ENCODE measurements around the gene TASOR2.

Gene TASOR2

DNA sequence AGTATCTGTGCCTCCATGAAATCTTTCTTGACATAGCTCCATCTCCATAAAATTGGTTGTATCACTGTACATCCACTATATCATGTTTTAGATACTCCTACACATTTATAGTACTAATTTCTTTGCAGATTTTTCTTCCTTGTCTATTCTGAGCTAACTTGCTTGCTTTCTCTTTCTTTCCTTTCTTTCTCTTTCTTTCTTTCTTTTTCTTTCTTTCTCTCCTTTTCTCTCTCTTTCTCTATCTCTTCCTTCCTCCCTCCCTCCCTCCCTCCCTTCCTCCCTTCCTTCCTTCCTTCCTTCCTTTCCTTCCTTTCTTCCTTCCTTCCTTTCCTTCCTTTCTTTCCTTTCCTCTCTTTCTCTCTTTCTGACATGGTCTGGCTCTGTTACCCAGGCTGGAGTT lies 23.7 kb downstream of the TASOR2 start:
- no peak overlapping the region for H3K4me3 ChIP-seq (ENCODE audit: low read depth, low read length)
- no peak for TF ChIP-seq CTCF (IDR thresholded peaks at IDR 0.05; ENCODE audit: low read depth, low read length)

DNA sequence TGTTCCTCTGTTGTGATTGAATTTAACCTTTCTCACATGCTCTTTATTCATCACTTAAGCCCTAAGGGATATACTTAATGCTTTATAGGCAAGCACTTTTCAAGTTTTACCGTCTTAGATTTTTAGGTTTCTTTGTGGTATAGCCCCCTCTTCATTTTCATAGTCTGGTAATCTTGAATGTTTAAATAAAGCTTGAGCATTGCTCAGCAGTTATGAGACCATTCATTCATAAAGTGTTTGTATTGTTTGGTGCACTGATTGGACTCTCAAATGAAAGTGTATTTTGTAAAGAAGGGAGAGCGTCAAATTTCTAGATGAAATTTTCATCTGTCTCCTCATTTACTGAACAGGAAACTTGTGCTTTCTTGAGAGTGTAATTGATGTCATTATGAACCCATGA lies 25.2 kb downstream of the TASOR2 start:
- no peak overlapping the region for H3K4me3 ChIP-seq (ENCODE audit: low read depth, low read length)
- no peak for TF ChIP-seq CTCF (IDR thresholded peaks at IDR 0.05; ENCODE audit: low read depth, low read length)

DNA sequence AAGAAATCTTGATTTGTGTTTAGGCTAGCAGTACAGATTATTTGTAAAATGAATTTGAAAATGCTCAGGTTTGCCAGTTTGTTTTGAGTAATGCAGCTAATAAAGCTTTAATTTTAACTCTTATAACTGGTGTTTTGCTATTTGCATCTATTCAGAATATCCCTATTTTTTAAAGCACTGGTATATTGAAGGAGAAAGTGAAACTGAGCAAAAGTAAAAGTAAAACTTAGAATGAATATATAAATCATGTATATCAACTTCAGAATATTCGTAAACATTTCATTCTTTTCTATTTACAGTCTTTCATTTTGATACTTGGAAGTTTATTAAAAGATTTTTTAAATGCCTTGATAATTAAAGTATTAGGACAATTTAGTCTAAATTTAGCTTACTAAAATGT lies 26.2 kb downstream of the TASOR2 start:
- no peak for TF ChIP-seq CTCF (IDR thresholded peaks at IDR 0.05; ENCODE audit: low read depth, low read length)
- no peak overlapping the region for H3K4me3 ChIP-seq (ENCODE audit: low read depth, low read length)

- no peak for TF ChIP-seq CTCF (IDR thresholded peaks at IDR 0.05; ENCODE audit: low read depth, low read length)
- no peak overlapping the region for H3K4me3 ChIP-seq (ENCODE audit: low read depth, low read length)
Observed at GRCh38 chr10:5711642-5712041, 27.0 kb downstream of the TASOR2 start.

GRCh38 chr10:5719546-5719945 lies 34.9 kb downstream of the TASOR2 start:
- H3K4me3 ChIP-seq (ENCODE audit: low read depth, low read length) = no peak overlapping the region
- TF ChIP-seq CTCF (IDR thresholded peaks at IDR 0.05; ENCODE audit: low read depth, low read length) = no peak

DNA sequence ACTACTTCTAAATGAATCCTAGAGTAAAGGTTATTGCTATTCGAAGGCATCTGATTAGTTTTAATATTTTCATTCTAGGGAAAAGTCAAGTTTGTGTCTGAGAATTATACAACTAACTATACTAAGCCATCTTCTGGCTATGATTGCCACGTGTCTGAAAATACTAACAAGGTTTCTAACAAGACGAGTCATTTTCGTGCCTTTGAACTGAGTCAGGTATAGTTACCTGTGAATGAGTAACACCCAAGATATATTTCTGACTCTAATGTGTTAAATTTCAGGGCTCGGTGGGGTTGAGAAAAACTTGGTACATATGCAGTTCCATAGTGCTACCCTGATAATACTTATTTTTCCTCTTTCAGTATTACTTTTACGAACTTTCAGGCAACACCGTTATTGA lies 35.5 kb downstream of the TASOR2 start:
- no peak overlapping the region for H3K4me3 ChIP-seq (ENCODE audit: low read depth, low read length)
- TF ChIP-seq CTCF (IDR thresholded peaks at IDR 0.05; ENCODE audit: low read depth, low read length) = no peak

DNA sequence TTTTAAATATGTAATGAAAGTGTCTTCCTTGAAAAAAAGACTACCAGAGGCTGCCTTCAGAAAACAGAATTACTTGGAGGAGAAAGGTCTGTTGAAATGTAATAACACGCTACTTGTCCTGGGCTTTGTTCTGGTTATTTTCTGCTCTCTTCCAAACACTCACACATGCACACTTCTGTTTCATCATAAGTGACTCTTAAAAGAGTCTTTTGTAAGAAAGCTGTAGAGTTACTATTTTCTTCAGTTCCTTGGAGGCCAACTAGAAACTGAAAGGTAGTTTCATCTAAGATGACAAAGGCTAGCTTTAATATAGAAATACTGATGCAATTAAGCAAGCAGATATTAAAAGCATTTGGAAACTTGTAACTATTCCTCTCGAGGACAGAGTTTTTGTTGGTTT lies 39.1 kb downstream of the TASOR2 start:
- no peak overlapping the region for H3K4me3 ChIP-seq (ENCODE audit: low read depth, low read length)
- TF ChIP-seq CTCF (IDR thresholded peaks at IDR 0.05; ENCODE audit: low read depth, low read length) = no peak

All from WI38 (cell line).